Activated CD8-positive, alpha-beta T cell treated with anti-CD3 and anti-CD28 coated beads for 36 hours (primary cell): ENCODE results near the gene RBSN. TPM values are rescaled to one million over a fixed set of nuclear protein-coding genes. Genes with fewer than 3 reads are reported as not detected.

Source experiments
- ATAC-seq: fragments of 200-7000 bp; cut with Tn5 transposase; one replicate; pipeline ENCODE4 v1.10.0; 2021; ENCODE audit warnings: mild to moderate bottlenecking, moderate library complexity
- CTCF ChIA-PET: fragments of 350-600 bp; sonication (Branson Sonifier 250); formaldehyde crosslinking; loops from one replicate; lab custom pipeline; 2021; ENCODE audit warnings: antibody characterized with exemption; lab: Charles Lee
- POLR2A ChIA-PET: fragments of 350-600 bp; sonication (Branson Sonifier 250); formaldehyde crosslinking; loops from one replicate; lab custom pipeline; 2021; ENCODE audit warnings: antibody characterized with exemption; lab: Charles Lee
- DNase-seq: peaks from one replicate; pipeline ENCODE4 v3.0.0-alpha.2; 2020
- H3K27ac Mint-ChIP-seq: one replicate; pipeline ENCODE4 v1.8.0; 2021; ENCODE audit warnings: mild to moderate bottlenecking, mixed read lengths
- H3K27me3 Mint-ChIP-seq: one replicate; pipeline ENCODE4 v1.8.0; 2021; ENCODE audit warnings: mixed read lengths
- H3K36me3 Mint-ChIP-seq: one replicate; pipeline ENCODE4 v1.8.0; 2021; ENCODE audit warnings: low read depth, mixed read lengths
- H3K4me1 Mint-ChIP-seq: one replicate; pipeline ENCODE4 v1.8.0; 2021; ENCODE audit warnings: low read depth, mixed read lengths
- H3K4me3 Mint-ChIP-seq: one replicate; pipeline ENCODE4 v1.8.0; 2021; ENCODE audit warnings: mild to moderate bottlenecking, moderate library complexity, mixed read lengths
- H3K9me3 Mint-ChIP-seq: one replicate; pipeline ENCODE4 v1.8.0; 2021; ENCODE audit warnings: mixed read lengths
- intact Hi-C: fragments of 100-400 bp; cut with micrococcal nuclease; formaldehyde crosslinking; loops from one replicate; pipeline ENCODE4 v1.10.0; 2022
- total RNA-seq, 2 experiments: library from RNA; stranded (reverse); gene quantifications; one replicate each; pipeline ENCODE4 v1.2.3, GENCODE V29; 2021
- TF ChIP-seq, protein P1 (sequence below): fragments of 200-600 bp; IDR thresholded peaks from one replicate; pipeline ENCODE4 v1.8.0; 2022; ENCODE audit warnings: antibody characterized with exemption, mild to moderate bottlenecking

The RBSN gene
- total RNA-seq, 2 experiments from 2014 or later: 11.3 to 11.8 TPM

GRCh38 chr3:15122398-15122797 is 23.4 kb upstream of the RBSN start:
- ChIA-PET POLR2A (no interaction called here), CTCF (no interaction called here)
- intact Hi-C loops: no loop called here
- no peak for ATAC-seq
- TF ChIP-seq, protein P1, sequence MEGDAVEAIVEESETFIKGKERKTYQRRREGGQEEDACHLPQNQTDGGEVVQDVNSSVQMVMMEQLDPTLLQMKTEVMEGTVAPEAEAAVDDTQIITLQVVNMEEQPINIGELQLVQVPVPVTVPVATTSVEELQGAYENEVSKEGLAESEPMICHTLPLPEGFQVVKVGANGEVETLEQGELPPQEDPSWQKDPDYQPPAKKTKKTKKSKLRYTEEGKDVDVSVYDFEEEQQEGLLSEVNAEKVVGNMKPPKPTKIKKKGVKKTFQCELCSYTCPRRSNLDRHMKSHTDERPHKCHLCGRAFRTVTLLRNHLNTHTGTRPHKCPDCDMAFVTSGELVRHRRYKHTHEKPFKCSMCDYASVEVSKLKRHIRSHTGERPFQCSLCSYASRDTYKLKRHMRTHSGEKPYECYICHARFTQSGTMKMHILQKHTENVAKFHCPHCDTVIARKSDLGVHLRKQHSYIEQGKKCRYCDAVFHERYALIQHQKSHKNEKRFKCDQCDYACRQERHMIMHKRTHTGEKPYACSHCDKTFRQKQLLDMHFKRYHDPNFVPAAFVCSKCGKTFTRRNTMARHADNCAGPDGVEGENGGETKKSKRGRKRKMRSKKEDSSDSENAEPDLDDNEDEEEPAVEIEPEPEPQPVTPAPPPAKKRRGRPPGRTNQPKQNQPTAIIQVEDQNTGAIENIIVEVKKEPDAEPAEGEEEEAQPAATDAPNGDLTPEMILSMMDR: no peak
- peaks cover 2% of the 10 kb centered on the region for H3K27me3 Mint-ChIP-seq
- no peaks in the 10 kb centered on the region for H3K36me3 Mint-ChIP-seq
- no peaks in the 10 kb centered on the region for H3K9me3 Mint-ChIP-seq
- no peak overlapping the region for H3K27ac Mint-ChIP-seq
- no peak for DNase-seq
- H3K4me3 Mint-ChIP-seq: no peak overlapping the region
- peaks cover 4% of the 10 kb centered on the region for H3K4me1 Mint-ChIP-seq

- no peak overlapping the region for H3K4me3 Mint-ChIP-seq
- CTCF ChIA-PET: no interaction called here
- peaks cover 1% of the 10 kb centered on the region for H3K27me3 Mint-ChIP-seq
- H3K36me3 Mint-ChIP-seq: no peaks in the 10 kb centered on the region
- H3K27ac Mint-ChIP-seq: no peak overlapping the region
- DNase-seq (no peak), ATAC-seq (no peak)
- intact Hi-C loops: no loop called here
- H3K9me3 Mint-ChIP-seq: no peaks in the 10 kb centered on the region
- H3K4me1 Mint-ChIP-seq: peaks cover 4% of the 10 kb centered on the region
- TF ChIP-seq, protein P1: no peak
- POLR2A ChIA-PET: no interaction called here
These were observed 23.0 kb upstream of the RBSN start for GRCh38 chr3:15121936-15122335.

- ATAC-seq (no peak), DNase-seq (no peak)
- intact Hi-C loops: no loop called here
- Mint-ChIP-seq H3K9me3 (no peaks in the 10 kb centered on the region), H3K27me3 (no peaks in the 10 kb centered on the region), H3K36me3 (no peaks in the 10 kb centered on the region), H3K4me1 (peaks cover 4% of the 10 kb centered on the region), H3K27ac (no peak overlapping the region), H3K4me3 (no peak overlapping the region)
- TF ChIP-seq, protein P1: no peak
- CTCF ChIA-PET: interaction anchor here (0.8 to 2.4 kb wide), 4 partner anchors 12 to 84 kb away, joined by 3 to 25 read pairs (median 4); partner anchors contain the start of gene RBSN
- POLR2A ChIA-PET: no interaction called here
These were observed 22.0 kb upstream of the RBSN start for GRCh38 chr3:15120986-15121385.

- ChIA-PET CTCF (interaction anchor here (1.0 to 3.3 kb wide), 6 partner anchors 9 to 216 kb away, joined by 3 to 33 read pairs (median 8); partner anchors contain the start of gene CAPN7), POLR2A (interaction anchor here (1.1 kb wide), 1 partner anchor 18 kb away, joined by 3 read pairs; the partner anchor contains the start of gene RBSN)
- DNase-seq (no peak), ATAC-seq (no peak)
- Mint-ChIP-seq H3K9me3 (no peaks in the 10 kb centered on the region), H3K36me3 (no peaks in the 10 kb centered on the region), H3K27ac (no peak overlapping the region), H3K27me3 (no peaks in the 10 kb centered on the region), H3K4me1 (no peaks in the 10 kb centered on the region), H3K4me3 (no peak overlapping the region)
- intact Hi-C loops: loop anchor here (10.0 kb wide), 1 partner anchor 288 kb away; no protein-coding TSS in a partner anchor
- TF ChIP-seq, protein P1: no peak
These were observed 18.1 kb upstream of the RBSN start for GRCh38 chr3:15117011-15117410.

- ATAC-seq (no peak), DNase-seq (no peak)
- TF ChIP-seq, protein P1: no peak
- H3K27ac Mint-ChIP-seq: no peak overlapping the region
- H3K27me3 Mint-ChIP-seq: no peaks in the 10 kb centered on the region
- H3K36me3 Mint-ChIP-seq: no peaks in the 10 kb centered on the region
- intact Hi-C loops: loop anchor here (10.0 kb wide), 1 partner anchor 289 kb away; no protein-coding TSS in a partner anchor
- no peaks in the 10 kb centered on the region for H3K4me1 Mint-ChIP-seq
- POLR2A ChIA-PET: interaction anchor here (1.1 to 1.5 kb wide), 2 partner anchors 15 to 17 kb away, joined by 3 read pairs; partner anchors contain the start of gene RBSN
- H3K4me3 Mint-ChIP-seq: no peak overlapping the region
- CTCF ChIA-PET: interaction anchor here (0.9 to 1.0 kb wide), 2 partner anchors 11 to 87 kb away, joined by 4 to 5 read pairs; no protein-coding TSS in a partner anchor
- no peaks in the 10 kb centered on the region for H3K9me3 Mint-ChIP-seq
These were observed 17.2 kb upstream of the RBSN start for GRCh38 chr3:15116032-15116669.
